DOHH2 (cell line): ENCODE measurements around the gene ARL13A.

Experiments used
- H3F3A ChIP-seq: fragments of 200-600 bp; sonication (generic), shearing (Covaris generic); 2 replicates; pipeline ENCODE4 v1.6.0; 2016; ENCODE audit warnings: antibody characterized with exemption, mild to moderate bottlenecking; ENCODE audit not compliant: control insufficient read depth, insufficient read depth
- H3K27ac ChIP-seq: fragments of 200-600 bp; sonication (generic); 2 replicates; pipeline ENCODE4 v1.5.1; 2014; ENCODE audit warnings: low read depth, mild to moderate bottlenecking, low read length, moderate library complexity
- H3K27me3 ChIP-seq: fragments of 200-600 bp; sonication (generic); 2 replicates; pipeline ENCODE4 v1.6.1; 2014; ENCODE audit warnings: mild to moderate bottlenecking, low read length, mixed read lengths; ENCODE audit not compliant: control insufficient read depth
- H3K36me3 ChIP-seq: fragments of 200-600 bp; sonication (generic); 2 replicates; pipeline ENCODE4 v1.6.1; 2014; ENCODE audit warnings: mild to moderate bottlenecking, low read length, moderate library complexity, mixed read lengths; ENCODE audit not compliant: control insufficient read depth
- H3K4me1 ChIP-seq: fragments of 200-600 bp; sonication (generic); 2 replicates; pipeline ENCODE4 v1.6.1; 2014; ENCODE audit warnings: mild to moderate bottlenecking, low read length, mixed read lengths; ENCODE audit not compliant: control insufficient read depth
- H3K4me2 ChIP-seq: fragments of 200-600 bp; sonication (generic); 2 replicates; pipeline ENCODE4 v1.6.0; 2014; ENCODE audit warnings: mild to moderate bottlenecking, low read length, moderate library complexity
- H3K4me3 ChIP-seq: fragments of 200-600 bp; sonication (generic); 2 replicates; pipeline ENCODE4 v1.5.1; 2014; ENCODE audit warnings: mild to moderate bottlenecking, low read length, mixed read lengths
- H3K79me2 ChIP-seq: fragments of 200-600 bp; sonication (generic); 2 replicates; pipeline ENCODE4 v1.6.1; 2014; ENCODE audit warnings: mild to moderate bottlenecking, low read length, mixed read lengths; ENCODE audit not compliant: control insufficient read depth
- H3K9me2 ChIP-seq: fragments of 200-600 bp; sonication (generic); replicated peaks from 2 replicates; pipeline ENCODE4 v1.6.1; 2014; ENCODE audit warnings: mild to moderate bottlenecking, low read length, mixed read lengths; ENCODE audit not compliant: control insufficient read depth
- H3K9me3 ChIP-seq: fragments of 200-600 bp; sonication (generic); 2 replicates; pipeline ENCODE4 v1.6.1; 2014; ENCODE audit warnings: antibody characterized with exemption, low read length, mixed read lengths; ENCODE audit not compliant: control insufficient read depth, insufficient read depth
- H4K20me1 ChIP-seq: fragments of 200-600 bp; sonication (generic); 2 replicates; pipeline ENCODE4 v1.6.0; 2014; ENCODE audit warnings: low read depth, mild to moderate bottlenecking, antibody characterized with exemption, low read length, moderate library complexity; ENCODE audit not compliant: control insufficient read depth, insufficient read depth
- CTCF ChIP-seq: fragments of 200-600 bp; sonication (generic); IDR thresholded peaks from one replicate; pipeline ENCODE4 v1.5.1; 2014; ENCODE audit warnings: antibody characterized with exemption, mild to moderate bottlenecking, low read depth, low read length; ENCODE audit not compliant: poor library complexity, severe bottlenecking
- EZH2phosphoT487 ChIP-seq: fragments of 200-600 bp; sonication (generic); IDR thresholded peaks from 2 replicates; pipeline ENCODE4 v1.6.1; 2017; ENCODE audit warnings: borderline replicate concordance, mild to moderate bottlenecking, antibody characterized with exemption, low read length, moderate library complexity, mixed read lengths

ARL13A gene

GRCh38 chrX:100969408-100969807, at the start of gene ARL13A:
TSS of gene ARL13A (plus strand) at chrX:100969708. CDS start at chrX:100973690, 3,982 bp downstream.
- no peak for TF ChIP-seq CTCF
- Histone ChIP-seq H3K4me1 (no peaks in the 10 kb centered on the region), H3K79me2 (no peaks in the 10 kb centered on the region), H3K9me2 (no peaks in the 10 kb centered on the region), H3K4me3 (no peak within 1 kb of the TSS), H3K27ac (no peak within 1 kb of the TSS), H3K27me3 (no peaks in the 10 kb centered on the region), H3K9me3 (no peaks in the 10 kb centered on the region), H4K20me1 (no peaks in the 10 kb centered on the region), H3K36me3 (no peaks in the 10 kb centered on the region), H3F3A (no peaks in the 10 kb centered on the region), H3K4me2 (no peak within 1 kb of the TSS)

DNA sequence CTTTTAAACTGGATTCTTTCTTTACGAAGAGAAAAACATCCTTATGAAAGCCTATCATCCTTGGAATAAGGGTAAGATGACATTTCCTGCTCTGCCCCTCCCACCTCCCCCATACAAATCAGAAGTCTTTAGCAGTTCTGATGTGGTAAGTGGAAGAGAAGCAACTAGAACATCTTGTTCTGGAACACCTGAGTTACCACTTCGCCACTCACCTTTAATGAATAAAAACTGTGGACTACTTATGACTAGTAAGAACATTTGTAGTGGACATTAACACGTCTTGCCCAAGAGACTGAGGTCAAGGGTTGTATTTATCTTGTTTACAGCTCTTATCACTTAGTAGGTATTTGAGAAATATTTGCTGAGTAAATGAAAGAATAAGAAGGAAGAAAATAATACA, 45.1 kb upstream of the ARL13A start:
- H3K27ac ChIP-seq, result no peak overlapping the region
- no peaks in the 10 kb centered on the region for H3K79me2 ChIP-seq
- H3K4me2 ChIP-seq, result no peak overlapping the region
- H3K27me3 ChIP-seq, result peaks cover 14% of the 10 kb centered on the region
- no peaks in the 10 kb centered on the region for H3K36me3 ChIP-seq
- H3K9me3 ChIP-seq, result no peaks in the 10 kb centered on the region
- H3K9me2 ChIP-seq, result no peaks in the 10 kb centered on the region
- H3K4me1 ChIP-seq, result peaks cover 6% of the 10 kb centered on the region
- no peak overlapping the region for H3K4me3 ChIP-seq
- no peaks in the 10 kb centered on the region for H4K20me1 ChIP-seq
- no peaks in the 10 kb centered on the region for H3F3A ChIP-seq
- TF ChIP-seq CTCF, result no peak
- TF ChIP-seq EZH2phosphoT487, result no peak

GRCh38 chrX:100926453-100926852, 43.1 kb upstream of the ARL13A start:
- Histone ChIP-seq H3K4me2 (no peak overlapping the region), H3K4me1 (peaks cover 13% of the 10 kb centered on the region)

More at GRCh38 chrX:100926453-100926852, 43.1 kb upstream of the ARL13A start:
- Histone ChIP-seq H3K9me3 (peaks cover 2% of the 10 kb centered on the region), H3F3A (no peaks in the 10 kb centered on the region), H3K4me3 (no peak overlapping the region), H3K27ac (no peak overlapping the region), H3K27me3 (peaks cover 14% of the 10 kb centered on the region), H3K9me2 (no peaks in the 10 kb centered on the region), H3K79me2 (no peaks in the 10 kb centered on the region), H3K36me3 (no peaks in the 10 kb centered on the region), H4K20me1 (no peaks in the 10 kb centered on the region)
- TF ChIP-seq CTCF (no peak), EZH2phosphoT487 (no peak)
